Left lobe of liver (tissue), 2 donors: Measurements from ENCODE around the gene CXCR4. TPM values are rescaled to one million over a fixed set of nuclear protein-coding genes. Genes with fewer than 3 reads are reported as not detected.
"Not testable (repeated sequence)": the region's sequence is repeated elsewhere in the genome, so short reads cannot be mapped to it uniquely, and the experiment has no call there.

ENCODE experiments used
- ATAC-seq: fragments of 200-7000 bp; cut with Tn5 transposase; one replicate; pipeline ENCODE4 v1.9.1; 2020; ENCODE audit warnings: mild to moderate bottlenecking, moderate library complexity
- DNase-seq: peaks from one replicate; pipeline ENCODE4 v3.0.0-alpha.2; 2020; ENCODE audit warnings: low spot score
- total RNA-seq: library from RNA; stranded (reverse); gene quantifications from one replicate; pipeline ENCODE4 v1.2.1, GENCODE V29; 2021
- donor health status: DM: no; HTN: no; CAD: no; lungs with moderate emphysema.
- donor health status: DM: no; HTN: yes; CAD: no.

The CXCR4 gene
- total RNA-seq, 1 donor from 2014 or later: 2.0 TPM

- DNase-seq (no peak), ATAC-seq (no peak)
Measured at GRCh38 chr2:136081582-136082210, 36.3 kb downstream of the CXCR4 start.

- DNase-seq: no peak
Measured at GRCh38 chr2:136080114-136080513, 37.8 kb downstream of the CXCR4 start.

GRCh38 chr2:136077107-136077506, 40.8 kb downstream of the CXCR4 start:
- DNase-seq: no peak
- no peak for ATAC-seq

More at GRCh38 chr2:136080114-136080513, 37.8 kb downstream of the CXCR4 start:
- no peak for ATAC-seq

GRCh38 chr2:136075476-136075875, 42.5 kb downstream of the CXCR4 start:
- no peak for ATAC-seq
- DNase-seq: no peak

GRCh38 chr2:136072621-136073020, 45.3 kb downstream of the CXCR4 start:
- DNase-seq (no peak), ATAC-seq (no peak)

GRCh38 chr2:136071887-136072286, 46.1 kb downstream of the CXCR4 start:
- ATAC-seq, DNase-seq: not testable (repeated sequence)

- DNase-seq (no peak), ATAC-seq (no peak)
Measured at GRCh38 chr2:136070913-136071312, 47.0 kb downstream of the CXCR4 start.

- DNase-seq: no peak
- no peak for ATAC-seq
Measured at GRCh38 chr2:136069773-136070172, 48.2 kb downstream of the CXCR4 start.

GRCh38 chr2:136068581-136069227, 49.2 kb downstream of the CXCR4 start:
- ATAC-seq (no peak), DNase-seq (no peak)

GRCh38 chr2:136067897-136068580, 49.9 kb downstream of the CXCR4 start:
- DNase-seq (no peak), ATAC-seq (no peak)

- DNase-seq: no peak
- ATAC-seq: no peak
Measured at GRCh38 chr2:136067459-136067858, 50.5 kb downstream of the CXCR4 start.

- ATAC-seq (no peak), DNase-seq (no peak)
Measured at GRCh38 chr2:136065907-136066306, 52.0 kb downstream of the CXCR4 start.

- DNase-seq: no peak
- ATAC-seq: no peak
Measured at GRCh38 chr2:136065384-136065783, 52.6 kb downstream of the CXCR4 start.

Other genes with a start within 250 kb of the CXCR4 start
- gene MCM6, start 241.7 kb downstream of the CXCR4 start, total RNA-seq: 1.9 TPM
- gene DARS1, start 132.5 kb downstream of the CXCR4 start, total RNA-seq: 19.9 TPM